K562 (cell line): ENCODE data around the gene IDI1. TPM values are rescaled to one million over a fixed set of nuclear protein-coding genes. Genes with fewer than 3 reads are reported as not detected.

Experiments used
- ATAC-seq: fragments of 200-7000 bp; cut with Tn5 transposase; 3 replicates; pipeline ENCODE4 v1.9.1; 2020; ENCODE audit warnings: moderate library complexity
- BruUV-seq: library from RNA; stranded (reverse); fragments of 400-500 nt; replicated peaks from 2 replicates; lab custom pipeline; 2021; lab: Mats Ljungman, UMichigan
- CTCF ChIA-PET: fragments of 300-600 bp; formaldehyde crosslinking; extraction: SDS; loops from one replicate; lab custom pipeline; 2021; ENCODE audit warnings: low intra/inter-chr PET ratio; lab: Yijun Ruan, JAX
- POLR2A ChIA-PET: fragments of 300-600, 350-650 bp; sonication (Branson Sonifier 250); formaldehyde crosslinking; extraction: SDS; loops from one replicate; lab custom pipeline; 2021; ENCODE audit warnings: antibody characterized with exemption, inconsistent platforms; lab: Yijun Ruan, JAX
- DNase-seq, 4 experiments: peaks; one replicate each; pipeline versions ENCODE4 v3.0.0 to v3.0.0-alpha.2; 2011 to 2018; ENCODE audit warnings: low spot score in 3 of 4, mixed read lengths in 3 of 4; ENCODE audit errors: extremely low read depth in 1 of 4
- FAIRE-seq: peaks from 2 replicates; lab custom pipeline; 2011; peaks lifted over from hg19 to GRCh38; lab: Jason Lieb, UNC
- H2AFZ ChIP-seq: 2 replicates; pipeline ENCODE4 v1.6.0; 2011; ENCODE audit warnings: low read depth, low read length, control low read depth, inconsistent platforms
- H3K27ac ChIP-seq: fragments of 200-600 bp; 3 replicates; pipeline ENCODE4 v1.8.0; 2011; ENCODE audit warnings: low read depth, mild to moderate bottlenecking, control low read depth, inconsistent platforms, low read length, moderate library complexity, mixed read lengths; ENCODE audit errors: extremely low read depth
- H3K27me3 ChIP-seq, 2 experiments: fragments of 300-600 bp in 1 of 2; 2 replicates in 1 of 2; 3 replicates in 1 of 2; pipeline versions ENCODE4 v1.6.0 to v1.8.0; 2011; ENCODE audit warnings: inconsistent platforms in 2 of 2, low read length in 2 of 2, mild to moderate bottlenecking in 1 of 2, mixed read lengths in 1 of 2, moderate library complexity in 1 of 2; ENCODE audit not compliant: control insufficient read depth in 2 of 2, insufficient read depth in 2 of 2
- H3K36me3 ChIP-seq: fragments of 300-600 bp; 3 replicates; pipeline ENCODE4 v1.8.0; 2011; ENCODE audit warnings: mild to moderate bottlenecking, low read length, inconsistent platforms; ENCODE audit not compliant: control insufficient read depth, insufficient read depth
- H3K4me1 ChIP-seq, 2 experiments: fragments of 200-600 bp in 1 of 2; replicated peaks in 1 of 2; 2 replicates in 1 of 2; 3 replicates in 1 of 2; pipeline versions ENCODE4 v1.5.1 to v1.8.0; 2011; ENCODE audit warnings: inconsistent platforms in 2 of 2, low read length in 2 of 2, mild to moderate bottlenecking in 1 of 2, mixed read lengths in 1 of 2, moderate library complexity in 1 of 2; ENCODE audit not compliant: control insufficient read depth in 2 of 2, insufficient read depth in 2 of 2
- H3K4me2 ChIP-seq: 2 replicates; pipeline ENCODE4 v1.6.1; 2011; ENCODE audit warnings: low read length, control low read depth, inconsistent platforms, mixed read lengths; ENCODE audit not compliant: insufficient read depth
- H3K4me3 ChIP-seq: fragments of 200-600 bp; sonication (generic), shearing (Covaris generic); 2 replicates; pipeline ENCODE4 v1.5.1; 2016; ENCODE audit warnings: control low read depth, inconsistent platforms
- H3K79me2 ChIP-seq: fragments of 200-600 bp; 3 replicates; pipeline ENCODE4 v1.8.0; 2011; ENCODE audit warnings: low read length, inconsistent platforms; ENCODE audit not compliant: control insufficient read depth, insufficient read depth
- H3K9ac ChIP-seq, 2 experiments: 2 replicates each; pipeline versions ENCODE4 v1.6.0 to v1.6.1; 2011; ENCODE audit warnings: low read depth in 2 of 2, low read length in 2 of 2, control low read depth in 1 of 2, inconsistent platforms in 1 of 2, mild to moderate bottlenecking in 1 of 2, mixed read lengths in 1 of 2; ENCODE audit not compliant: insufficient read depth in 1 of 2
- H3K9me1 ChIP-seq: one replicate; pipeline ENCODE4 v1.6.0; 2011; ENCODE audit warnings: inconsistent platforms, mild to moderate bottlenecking, low read length, moderate library complexity; ENCODE audit not compliant: control insufficient read depth, insufficient read depth
- H3K9me3 ChIP-seq: replicated peaks from 2 replicates; pipeline ENCODE4 v1.5.1; 2011; ENCODE audit warnings: low read depth, low read length, inconsistent platforms; ENCODE audit not compliant: control insufficient read depth, insufficient read depth
- H4K20me1 ChIP-seq: replicated peaks from 2 replicates; pipeline ENCODE4 v1.6.1; 2011; ENCODE audit warnings: low read length, inconsistent platforms, mixed read lengths; ENCODE audit not compliant: control insufficient read depth, insufficient read depth
- CHD1 ChIP-seq: fragments of 200-600 bp; sonication (generic); IDR thresholded peaks from one replicate; pipeline ENCODE4 v1.6.1; 2012; ENCODE audit warnings: mild to moderate bottlenecking, moderate library complexity, low read length, inconsistent platforms
- ETV5 ChIP-seq: sonication (generic); formaldehyde crosslinking; IDR thresholded peaks from 2 replicates; pipeline ENCODE4 v1.4.0; 2020; ENCODE audit warnings: low read depth, mild to moderate bottlenecking, missing genetic modification reagents
- FOSL1 ChIP-seq: fragments of 200-800 bp; sonication (Bioruptor generic); conservative IDR thresholded peaks from 2 replicates; pipeline ENCODE4 v1.6.1; 2016; ENCODE audit warnings: missing genetic modification characterization, missing compliant biosample characterization
- IRF2 ChIP-seq: sonication (generic); formaldehyde crosslinking; IDR thresholded peaks from 2 replicates; pipeline ENCODE4 v1.8.1; 2022; ENCODE audit warnings: mild to moderate bottlenecking, missing genetic modification reagents
- MLLT1 ChIP-seq, 2 experiments: fragments of 450-650 bp; IDR thresholded peaks; 2 replicates each; pipeline ENCODE4 v1.6.1; 2016
- MTA1 ChIP-seq: fragments of 450-650 bp; IDR thresholded peaks from 2 replicates; pipeline ENCODE4 v1.6.1; 2017; ENCODE audit warnings: borderline replicate concordance
- NR4A1 ChIP-seq, 2 experiments: fragments of 250-450 bp in 1 of 2; fragments of 450-650 bp in 1 of 2; sonication (Bioruptor Pico) in 1 of 2; IDR thresholded peaks; 2 replicates each; pipeline versions ENCODE4 v1.4.0 to v1.6.1; 2016 to 2020; ENCODE audit warnings: mild to moderate bottlenecking in 2 of 2, missing compliant biosample characterization in 1 of 2, missing genetic modification characterization in 1 of 2, moderate library complexity in 1 of 2
- NRF1 ChIP-seq, 2 experiments: fragments of 450-650 bp; IDR thresholded peaks in 1 of 2; conservative IDR thresholded peaks in 1 of 2; 2 replicates each; pipeline ENCODE4 v1.6.1; 2014; ENCODE audit warnings: mild to moderate bottlenecking in 2 of 2
- POLR2G ChIP-seq: fragments of 200-400 bp; formaldehyde crosslinking; IDR thresholded peaks from 2 replicates; pipeline ENCODE4 v1.6.1; 2017; ENCODE audit warnings: low read depth, mild to moderate bottlenecking, antibody characterized with exemption, low read length, moderate library complexity
- RBM34 ChIP-seq: fragments of 200-400 bp; formaldehyde crosslinking; IDR thresholded peaks from 2 replicates; pipeline ENCODE4 v1.6.1; 2018; ENCODE audit warnings: low read length, borderline replicate concordance; ENCODE audit not compliant: insufficient read depth
- ZNF12 ChIP-seq: sonication (generic); formaldehyde crosslinking; IDR thresholded peaks from 2 replicates; pipeline ENCODE4 v1.4.0; 2020; ENCODE audit warnings: mild to moderate bottlenecking, missing genetic modification reagents
- ZNF280B ChIP-seq: fragments of 250-450 bp; sonication (Bioruptor Pico); IDR thresholded peaks from 2 replicates; pipeline ENCODE4 v1.5.1; 2021; ENCODE audit warnings: mild to moderate bottlenecking
- ZNF518B ChIP-seq: fragments of 250-450 bp; sonication (Bioruptor Pico); IDR thresholded peaks from 2 replicates; pipeline ENCODE4 v1.5.0; 2021; ENCODE audit warnings: mild to moderate bottlenecking, moderate library complexity
- WGBS: fragments of 100-300 bp; shearing (Covaris generic); methylation state at CpG from one replicate; pipeline ENCODE4 v1.1.6; 2016; ENCODE audit warnings: low coverage, mixed read lengths; ENCODE audit not compliant: insufficient coverage; ENCODE audit errors: missing lambda C conversion rate; 5-methylcytosine and 5-hydroxymethylcytosine counted together
- in situ Hi-C: fragments of 300-500 bp; cut with MboI; formaldehyde crosslinking; loops from 4 replicates; pipeline ENCODE4 v1.15.0; 2018; ENCODE audit warnings: inconsistent platforms, mixed read lengths
- intact Hi-C: fragments of 100-400 bp; cut with micrococcal nuclease; formaldehyde crosslinking; loops from 2 replicates; pipeline ENCODE4 v1.14.2; 2022
- polyA plus RNA-seq, 8 experiments: library from polyadenylated mRNA; depleted of rRNA in 4 of 8; stranded (reverse) in 5 of 8; unstranded in 3 of 8; fragments of >200 nt; fragmentation: Nextera tagmentation in 2 of 8; fragmentation: Illumina TruSeq in 1 of 8; extraction: Ambion mirVana in 2 of 8; extraction: Trizol in 1 of 8; gene quantifications; 2 replicates each; pipeline versions ENCODE4 v1.2.1 to v1.2.3, GENCODE V29; 2011 to 2014; ENCODE audit warnings: inconsistent platforms in 1 of 8, missing spikeins in 1 of 8
- total RNA-seq, 7 experiments: library from RNA; depleted of rRNA in 6 of 7; stranded (reverse); fragments of >200 nt in 6 of 7; fragmentation: Illumina TruSeq in 2 of 7; extraction: Trizol in 2 of 7; gene quantifications; 2 replicates each; pipeline versions ENCODE4 v1.2.1 to v1.2.3, GENCODE V29; 2011 to 2021; ENCODE audit warnings: low replicate concordance in 1 of 7

Gene IDI1
- total and polyA plus RNA-seq, 9 of the 15 experiments (the other 6 are each of a cell fraction or from before 2014, with no cell fraction given): 70.0 to 265 (median 119) TPM

- H3K4me3 ChIP-seq: peak within 1 kb of the TSS; percentile 94
- peaks cover 12 to 15% of the 10 kb centered on the region in 2 experiments; a peak in 4 of 5 replicates for H3K4me1 ChIP-seq
- H3K27me3 ChIP-seq: no peaks in the 10 kb centered on the region
- H3K9me1 ChIP-seq: no peaks in the 10 kb centered on the region
- FAIRE-seq: peak; percentile 75
- H3K9me3 ChIP-seq: no peaks in the 10 kb centered on the region
- peak within 1 kb of the TSS; percentile 97 for H3K27ac ChIP-seq
- whole genome bisulfite sequencing: under 1% methylated on average over 62 of the region's 87 CpGs
- DNase-seq: peak; percentile 89 to 94 (median 92)
- peak; percentile 96 for ATAC-seq
- intact Hi-C loops (loop anchor here (10.0 kb wide), 1 partner anchor 122 kb away; the partner anchor contains the start of gene LARP4B), in situ Hi-C loops (no loop called here)
- H4K20me1 ChIP-seq: 0 out of 2 replicates have a peak, but pooled peaks cover under 1% of the 10 kb centered on the region
- ChIA-PET CTCF (no interaction called here), POLR2A (interaction anchor here (0.7 to 1.5 kb wide), 5 partner anchors 14 to 100 kb away, joined by 3 to 6 read pairs (median 3); no protein-coding TSS in a partner anchor)
- peak within 1 kb of the TSS; percentile 90 for H2AFZ ChIP-seq
- no TSS peak for BruUV-seq
- H3K9ac ChIP-seq: peak within 1 kb of the TSS; percentile 86 to 90
- peaks cover 85% of the 10 kb centered on the region for H3K79me2 ChIP-seq
- peak within 1 kb of the TSS; percentile 82 for H3K4me2 ChIP-seq
- peaks cover 46% of the 10 kb centered on the region for H3K36me3 ChIP-seq
- peak; percentile 7; the same call in 1 of the 2 replicates for TF ChIP-seq IRF2 (CRISPR knock-in tag)
- no peak for TF ChIP-seq ZNF12 (CRISPR knock-in tag)
- TF ChIP-seq CHD1: peak; percentile 71
- peak; percentile 91 for TF ChIP-seq POLR2G
- no peak for TF ChIP-seq ZNF280B (CRISPR knock-in tag)
- TF ChIP-seq RBM34: peak; percentile 84; the same call in 1 of the 2 replicates
- peak; percentile 64; the same call in 1 of the 2 replicates for TF ChIP-seq ETV5
- TF ChIP-seq MLLT1 (IDR thresholded peaks at IDR 0.05): no peak
- no peak for TF ChIP-seq NR4A1 (CRISPR knock-in tag; IDR thresholded peaks at IDR 0.05)
- 0 out of 2 replicates have a peak, but pooled peaks have one; percentile 30 for TF ChIP-seq NR4A1 (tag; IDR thresholded peaks at IDR 0.05)
- no peak for TF ChIP-seq ZNF518B
- TF ChIP-seq NRF1 (conservative IDR thresholded peaks at IDR 0.05 in 1 of 2, IDR thresholded peaks at IDR 0.05 in 1 of 2): peak; percentile 38 to 51; a peak in 3 of 4 replicates
- peak; percentile 94 for TF ChIP-seq FOSL1 (tag)
- TF ChIP-seq MTA1: peak; percentile 11; the same call in 1 of the 2 replicates
These were observed 7.6 kb upstream of the IDI1 start, which contains the start of gene WDR37 for GRCh38 chr10:1056326-1057105. WDR37 (plus strand) TSS chr10:1056385; CDS start chr10:1072156, 15,771 bp downstream.
